Activated T-helper 17 cell treated with anti-CD3 and anti-CD28 coated beads, Interleukin-2, amount 50 U/mL, for 72 hours (primary cell): ENCODE measurements around the gene LIFR. TPM values are rescaled to one million over a fixed set of nuclear protein-coding genes. Genes with fewer than 3 reads are reported as not detected.

ENCODE experiments used
- ATAC-seq: fragments of 150-1000 bp; cut with Tn5 transposase; replicated peaks from 2 replicates; pipeline ENCODE4 v1.10.0; 2021; ENCODE audit warnings: mild to moderate bottlenecking, moderate library complexity
- H3K27ac Mint-ChIP-seq: one replicate; pipeline ENCODE4 v1.8.0; 2022; ENCODE audit warnings: mixed read lengths
- H3K27me3 Mint-ChIP-seq: one replicate; pipeline ENCODE4 v1.8.0; 2022; ENCODE audit warnings: mixed read lengths
- H3K36me3 Mint-ChIP-seq: one replicate; pipeline ENCODE4 v1.8.0; 2022; ENCODE audit warnings: low read depth, mild to moderate bottlenecking, mixed read lengths
- H3K4me1 Mint-ChIP-seq: one replicate; pipeline ENCODE4 v1.8.0; 2022; ENCODE audit warnings: mixed read lengths
- H3K4me3 Mint-ChIP-seq: one replicate; pipeline ENCODE4 v1.8.0; 2022; ENCODE audit warnings: mild to moderate bottlenecking, mixed read lengths
- H3K9me3 Mint-ChIP-seq: one replicate; pipeline ENCODE4 v1.8.0; 2022; ENCODE audit warnings: mixed read lengths
- total RNA-seq, 2 donors: library from RNA; stranded (reverse); gene quantifications; one replicate each; pipeline ENCODE4 v1.2.3, GENCODE V29; 2022

LIFR gene
- total RNA-seq, 2 donors from 2014 or later, result 0.16 to 0.35 TPM

DNA sequence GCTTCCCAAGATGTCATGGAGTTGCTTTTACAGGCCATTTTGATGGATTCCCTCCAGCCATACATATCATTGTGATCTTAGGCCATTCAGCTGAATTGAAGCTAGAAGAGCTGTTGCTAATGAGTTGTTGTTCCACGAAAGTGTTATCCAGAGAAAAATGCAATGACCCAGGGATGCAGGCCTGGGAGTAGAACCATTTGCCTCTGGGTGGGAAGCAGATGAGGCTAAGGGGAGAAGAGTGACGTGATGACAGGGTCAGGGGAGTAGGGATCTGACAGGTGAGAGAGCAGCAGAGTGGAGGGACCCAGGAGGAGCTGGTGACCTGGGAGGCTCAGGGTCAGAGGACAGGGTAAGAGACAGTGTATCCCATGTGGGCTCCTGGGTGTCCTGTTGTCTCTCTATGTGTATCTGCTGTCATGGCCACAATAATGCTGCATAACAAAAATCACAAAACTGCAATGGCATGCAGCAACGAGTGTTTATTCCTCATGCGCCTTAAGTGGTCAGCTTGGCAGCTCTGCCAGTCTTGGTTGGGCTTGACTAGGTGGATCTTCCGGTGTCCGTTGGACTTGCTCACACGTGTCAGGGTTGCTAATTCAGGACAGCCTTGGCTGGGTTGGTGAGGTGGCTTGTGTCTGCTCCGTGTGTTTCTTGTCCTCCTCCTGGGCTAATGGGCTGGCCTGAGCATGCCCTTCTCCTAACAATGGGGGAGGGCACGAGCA lies 90.6 kb downstream of the LIFR start:
- Mint-ChIP-seq H3K4me3 (no peak overlapping the region), H3K27me3 (peaks cover 11% of the 10 kb centered on the region), H3K27ac (no peak overlapping the region), H3K4me1 (no peaks in the 10 kb centered on the region), H3K36me3 (no peaks in the 10 kb centered on the region), H3K9me3 (no peaks in the 10 kb centered on the region)
- ATAC-seq, result no peak

DNA sequence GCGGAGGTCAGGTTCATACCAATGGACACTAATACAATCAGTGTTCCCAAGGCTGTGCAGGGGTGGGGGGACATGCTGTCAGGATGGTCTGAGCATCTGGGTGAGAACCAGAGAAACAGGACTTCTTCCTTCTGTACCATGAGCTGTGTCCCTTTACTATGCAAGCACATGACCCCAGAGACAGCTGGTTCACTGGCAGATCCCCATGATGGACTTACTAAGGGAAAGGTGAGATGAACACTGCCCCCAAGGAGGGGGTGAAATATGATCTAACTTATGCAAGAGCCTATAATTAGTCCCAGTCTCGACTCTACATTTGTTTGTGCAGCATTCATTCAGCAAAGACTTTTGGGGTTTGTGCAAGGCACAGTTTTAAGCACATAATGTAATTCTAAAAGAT lies 91.4 kb downstream of the LIFR start:
- no peaks in the 10 kb centered on the region for H3K36me3 Mint-ChIP-seq
- H3K27me3 Mint-ChIP-seq, result peaks cover 17% of the 10 kb centered on the region
- peaks cover 3% of the 10 kb centered on the region for H3K9me3 Mint-ChIP-seq
- H3K27ac Mint-ChIP-seq, result no peak overlapping the region
- no peak for ATAC-seq
- H3K4me3 Mint-ChIP-seq, result no peak overlapping the region
- no peaks in the 10 kb centered on the region for H3K4me1 Mint-ChIP-seq

DNA sequence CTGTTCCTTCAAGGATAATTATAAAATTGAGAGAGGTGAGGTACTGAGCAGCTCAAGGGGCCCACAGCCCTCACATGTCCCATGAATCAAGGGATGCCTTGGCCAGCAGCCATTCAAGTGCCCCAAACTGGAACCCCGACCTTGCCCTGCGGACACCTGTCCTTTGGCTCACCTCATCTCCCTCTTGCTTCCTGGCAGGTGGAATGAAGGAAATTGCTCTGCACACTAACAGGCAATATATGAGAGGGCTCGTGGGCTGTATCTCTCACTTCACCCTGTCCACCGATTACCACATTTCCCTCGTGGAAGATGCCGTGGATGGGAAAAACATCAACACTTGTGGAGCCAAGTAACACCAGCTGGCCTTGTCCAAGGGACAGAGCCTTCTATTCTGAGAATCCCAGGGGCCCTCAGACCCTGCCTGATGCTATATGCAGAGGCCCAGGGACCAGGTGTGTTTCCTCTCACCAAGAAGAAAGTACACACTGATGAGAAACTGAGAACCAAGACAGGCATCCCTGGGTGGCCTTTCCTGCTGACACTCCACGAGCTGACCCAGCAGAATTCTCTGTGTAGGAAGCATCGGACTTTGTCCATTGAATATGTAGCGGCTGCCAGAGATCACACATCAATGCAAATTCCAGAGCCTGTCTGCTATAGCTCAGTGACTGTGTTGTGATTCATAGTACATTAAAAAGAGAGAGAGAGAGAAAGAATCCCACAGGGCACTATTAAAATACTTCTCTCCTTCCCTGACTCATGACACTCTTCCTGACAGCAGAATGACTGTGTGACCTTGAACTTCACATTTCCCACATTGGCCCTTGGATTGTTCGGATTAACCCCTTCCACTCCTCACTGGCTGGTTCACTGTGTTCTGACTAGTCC lies 92.6 kb downstream of the LIFR start:
- Mint-ChIP-seq H3K4me1 (no peaks in the 10 kb centered on the region), H3K36me3 (no peaks in the 10 kb centered on the region), H3K27me3 (peaks cover 21% of the 10 kb centered on the region)

DNA sequence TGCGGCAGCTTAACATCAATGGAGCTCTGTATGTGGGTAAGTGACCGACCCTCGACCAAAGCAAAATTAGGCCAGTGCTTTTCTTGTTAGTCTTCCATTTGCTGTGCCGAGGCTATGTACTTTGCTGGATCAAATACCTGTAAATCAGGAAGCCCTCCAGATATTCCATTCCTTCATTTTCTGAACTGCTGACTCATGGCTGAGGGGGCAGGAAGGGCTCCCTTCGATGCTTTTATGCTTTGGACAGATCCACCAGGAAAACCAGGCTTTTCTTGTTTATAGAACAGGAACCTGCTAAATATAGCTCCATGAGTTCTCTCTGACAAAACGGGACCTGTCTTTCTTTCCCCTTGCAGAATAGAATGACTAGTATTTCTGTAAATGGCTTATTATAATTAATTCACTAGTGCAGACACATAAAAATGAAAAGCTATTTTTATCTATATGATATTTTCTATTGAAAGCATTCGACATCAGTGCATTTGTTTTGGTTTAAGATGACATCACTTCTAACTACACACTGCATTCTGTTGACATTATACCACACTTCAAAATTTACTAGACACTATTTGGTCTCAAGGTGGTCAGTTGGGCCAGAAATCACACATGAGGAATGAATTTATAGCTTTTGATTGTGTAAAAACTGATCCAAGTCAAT lies 93.3 kb downstream of the LIFR start:
- Mint-ChIP-seq H3K27me3 (peaks cover 21% of the 10 kb centered on the region), H3K4me1 (no peaks in the 10 kb centered on the region), H3K4me3 (no peak overlapping the region), H3K9me3 (peaks cover 3% of the 10 kb centered on the region), H3K36me3 (no peaks in the 10 kb centered on the region), H3K27ac (no peak overlapping the region)
- ATAC-seq, result no peak

More for the DNA sequence above, 92.6 kb downstream of the LIFR start:
- Mint-ChIP-seq H3K4me3 (no peak overlapping the region), H3K27ac (no peak overlapping the region), H3K9me3 (peaks cover 3% of the 10 kb centered on the region)
- ATAC-seq, result no peak

DNA sequence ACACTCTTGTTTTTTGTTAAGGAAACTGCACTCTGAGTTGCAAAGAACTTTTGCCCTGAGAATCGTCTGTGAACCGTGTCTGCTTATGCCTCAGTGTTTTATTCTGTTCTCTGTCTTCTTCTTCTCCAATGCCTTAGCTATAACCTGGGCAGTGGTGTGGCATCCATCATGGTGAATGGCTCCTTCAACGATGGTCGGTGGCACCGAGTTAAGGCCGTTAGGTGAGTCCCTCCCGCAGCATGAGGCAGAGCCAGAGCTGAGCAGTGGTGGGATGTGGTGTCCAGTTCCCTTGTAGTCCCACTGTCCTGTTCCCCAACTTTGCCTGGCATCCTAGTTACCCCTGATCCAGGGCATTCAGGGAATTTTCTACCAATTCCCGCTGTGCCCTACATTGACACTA lies 98.3 kb downstream of the LIFR start:
- Mint-ChIP-seq H3K27me3 (peaks cover 44% of the 10 kb centered on the region), H3K9me3 (peaks cover 3% of the 10 kb centered on the region), H3K36me3 (no peaks in the 10 kb centered on the region), H3K4me3 (no peak overlapping the region), H3K4me1 (peaks cover 8% of the 10 kb centered on the region), H3K27ac (no peak overlapping the region)
- no peak for ATAC-seq

DNA sequence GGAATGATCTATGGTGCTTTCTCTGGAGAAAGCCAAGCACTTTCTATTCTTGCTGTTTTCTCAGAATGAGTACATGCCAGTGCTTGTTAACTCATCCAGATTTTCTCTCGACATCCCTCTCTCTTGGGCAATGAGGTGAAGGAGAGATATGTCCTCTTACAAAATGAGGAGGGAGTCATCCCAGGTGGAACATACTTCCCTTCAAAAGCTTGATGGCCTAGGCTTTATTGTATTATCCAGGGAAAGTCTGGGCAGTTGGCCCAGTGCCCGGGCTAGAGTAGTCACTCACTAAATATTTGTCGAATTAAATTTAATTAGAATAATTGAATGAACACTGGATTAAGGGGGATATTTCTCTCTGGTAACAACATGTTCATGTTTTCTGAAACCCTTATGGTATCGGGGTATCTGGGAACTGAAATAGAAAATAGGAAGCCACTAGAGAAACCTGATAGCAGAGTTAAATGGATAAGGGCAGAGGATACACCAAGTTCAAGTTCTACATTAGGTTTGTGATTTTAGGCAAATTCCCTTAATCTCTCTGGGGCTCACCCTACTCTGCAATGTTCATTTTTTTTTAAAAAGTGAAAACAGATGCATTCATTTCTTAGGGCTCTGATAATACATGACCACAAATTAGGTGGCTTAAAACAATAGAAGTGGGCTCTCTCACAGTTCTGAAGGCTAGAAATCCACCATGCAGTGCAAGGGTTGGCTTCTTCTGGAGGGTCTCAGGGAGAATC lies 99.6 kb downstream of the LIFR start:
- H3K4me1 Mint-ChIP-seq, result peaks cover 8% of the 10 kb centered on the region

DNA sequence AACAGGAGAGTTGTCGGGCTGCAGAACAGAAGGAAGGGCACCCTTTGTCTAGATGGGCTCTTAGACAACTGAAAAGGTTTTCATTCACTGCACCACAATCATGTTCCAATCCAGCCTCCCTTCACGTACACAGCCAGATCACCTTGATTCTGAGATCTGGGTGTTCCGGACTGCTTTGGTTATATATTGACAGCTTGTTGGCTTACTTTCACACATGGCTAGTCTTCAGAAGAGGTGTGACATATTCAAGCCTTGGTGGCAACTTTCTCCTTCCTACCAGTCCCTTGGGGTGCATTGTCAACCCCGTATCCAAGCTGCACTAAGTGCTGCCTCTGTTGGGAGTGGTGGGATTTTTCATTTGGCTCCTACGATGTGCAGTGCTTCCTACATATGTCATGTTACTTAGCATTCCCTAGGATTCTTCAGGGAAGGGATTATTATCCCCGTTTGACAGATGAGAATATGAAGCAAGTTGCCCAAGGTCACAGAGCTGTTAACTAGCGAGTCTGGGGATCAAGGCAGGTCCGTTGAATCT lies 100.6 kb downstream of the LIFR start:
- no peak for ATAC-seq
- peaks cover 3% of the 10 kb centered on the region for H3K9me3 Mint-ChIP-seq
- H3K4me3 Mint-ChIP-seq, result no peak overlapping the region
- peaks cover 8% of the 10 kb centered on the region for H3K4me1 Mint-ChIP-seq
- H3K27me3 Mint-ChIP-seq, result peaks cover 47% of the 10 kb centered on the region
- H3K27ac Mint-ChIP-seq, result no peak overlapping the region
- H3K36me3 Mint-ChIP-seq, result no peaks in the 10 kb centered on the region

More for the DNA sequence above, 99.6 kb downstream of the LIFR start:
- H3K36me3 Mint-ChIP-seq, result no peaks in the 10 kb centered on the region
- H3K27ac Mint-ChIP-seq, result no peak overlapping the region
- ATAC-seq, result no peak
- H3K9me3 Mint-ChIP-seq, result peaks cover 3% of the 10 kb centered on the region
- no peak overlapping the region for H3K4me3 Mint-ChIP-seq
- peaks cover 44% of the 10 kb centered on the region for H3K27me3 Mint-ChIP-seq

DNA sequence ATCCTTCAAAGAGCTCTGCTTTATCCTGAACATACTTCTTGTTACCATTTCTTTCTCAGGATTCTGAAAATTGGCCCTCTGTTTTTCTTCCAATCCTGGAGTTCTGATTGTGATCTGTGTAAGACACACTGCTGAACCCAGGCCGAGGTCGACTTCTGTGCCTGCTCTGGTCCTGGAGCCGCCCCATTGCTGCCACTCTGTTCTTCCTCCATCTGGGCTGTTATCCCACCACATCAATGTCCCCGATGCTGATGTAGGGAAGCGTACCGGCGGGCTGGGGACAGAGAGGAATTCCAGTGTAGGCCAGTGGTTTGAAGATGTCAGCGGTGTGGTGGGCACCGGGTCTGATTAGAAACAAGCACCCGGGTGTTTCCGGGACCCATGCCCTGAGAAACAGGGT lies 102.5 kb downstream of the LIFR start:
- Mint-ChIP-seq H3K9me3 (no peaks in the 10 kb centered on the region), H3K27ac (peak overlapping the region; percentile 11), H3K4me1 (peaks cover 8% of the 10 kb centered on the region), H3K36me3 (no peaks in the 10 kb centered on the region), H3K27me3 (peaks cover 52% of the 10 kb centered on the region), H3K4me3 (peak overlapping the region; percentile 32)
- no peak for ATAC-seq

DNA sequence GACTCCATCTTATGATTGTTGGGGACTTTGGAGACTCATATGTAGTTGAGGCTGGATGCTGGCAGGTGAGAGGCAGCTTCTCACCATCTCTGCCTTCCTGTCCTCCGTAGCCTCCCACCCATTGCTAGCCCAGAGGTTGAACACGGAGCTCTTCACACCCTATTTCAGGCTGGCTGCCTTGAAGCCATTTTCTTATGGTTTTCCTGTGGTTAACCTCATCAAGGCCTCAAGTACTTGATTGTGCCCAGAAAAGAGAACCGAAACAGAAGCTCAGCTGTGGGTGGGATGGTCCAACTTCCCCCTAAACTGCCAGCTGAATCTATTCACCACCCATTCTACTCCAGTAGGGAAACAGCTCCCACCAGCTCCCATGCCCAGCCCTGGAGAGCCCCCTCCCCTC lies 102.9 kb downstream of the LIFR start:
- H3K9me3 Mint-ChIP-seq, result no peaks in the 10 kb centered on the region
- H3K27me3 Mint-ChIP-seq, result peaks cover 53% of the 10 kb centered on the region
- peaks cover 8% of the 10 kb centered on the region for H3K4me1 Mint-ChIP-seq
- ATAC-seq, result peak; percentile 88
- H3K4me3 Mint-ChIP-seq, result peak overlapping the region; percentile 32
- peak overlapping the region; percentile 11 for H3K27ac Mint-ChIP-seq
- no peaks in the 10 kb centered on the region for H3K36me3 Mint-ChIP-seq

DNA sequence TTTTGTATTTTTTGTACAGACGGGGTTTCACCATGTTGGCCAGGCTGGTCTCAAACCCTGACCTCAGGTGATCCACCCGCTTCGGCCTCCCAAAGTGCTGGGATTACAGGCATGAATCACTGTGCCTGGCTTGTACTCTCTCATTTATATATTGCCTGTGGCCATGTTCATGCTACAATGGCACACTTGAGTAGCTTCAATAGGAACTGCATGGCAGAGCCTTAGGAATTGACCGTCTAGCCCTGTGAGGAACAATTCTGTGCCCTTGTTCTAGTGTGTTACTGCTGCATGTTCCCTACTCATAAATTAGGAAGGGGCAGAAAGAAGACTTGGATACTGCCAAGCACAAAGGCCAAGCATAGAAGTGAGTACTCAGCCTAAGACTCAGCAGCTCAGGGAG lies 104.2 kb downstream of the LIFR start:
- H3K9me3 Mint-ChIP-seq, result no peaks in the 10 kb centered on the region
- no peak for ATAC-seq
- no peak overlapping the region for H3K27ac Mint-ChIP-seq
- no peaks in the 10 kb centered on the region for H3K36me3 Mint-ChIP-seq
- peaks cover 50% of the 10 kb centered on the region for H3K27me3 Mint-ChIP-seq
- no peak overlapping the region for H3K4me3 Mint-ChIP-seq
- H3K4me1 Mint-ChIP-seq, result peaks cover 8% of the 10 kb centered on the region

DNA sequence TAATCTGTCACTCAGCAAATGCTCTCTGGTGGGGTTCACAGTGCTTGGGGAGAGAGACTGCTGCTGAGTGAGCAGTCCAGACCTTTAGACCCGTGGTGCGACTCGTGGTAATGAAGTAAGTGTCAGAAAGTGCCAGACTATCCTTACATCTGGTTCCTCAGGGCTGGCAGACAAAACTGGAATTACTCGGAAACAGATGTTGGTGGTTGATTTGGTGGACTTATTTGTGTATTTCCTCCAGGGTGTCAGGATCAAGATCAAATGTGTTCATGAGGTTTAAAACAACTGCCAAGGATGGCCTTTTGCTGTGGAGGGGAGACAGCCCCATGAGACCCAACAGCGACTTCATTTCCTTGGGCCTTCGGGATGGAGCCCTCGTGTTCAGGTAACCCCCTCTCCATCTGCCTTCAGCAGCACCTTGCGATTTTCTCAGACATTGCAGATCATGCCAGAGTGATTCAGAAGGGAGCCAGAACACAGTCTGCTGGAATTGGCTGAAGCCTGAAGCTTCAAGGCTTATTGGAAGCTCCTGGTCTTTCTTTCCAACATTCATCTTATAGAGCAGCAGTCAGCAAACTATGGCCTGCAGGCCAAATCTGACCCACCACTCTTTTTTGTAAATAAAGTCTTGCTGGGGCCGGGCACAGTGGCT lies 105.2 kb downstream of the LIFR start:
- ATAC-seq, result no peak
- peaks cover 52% of the 10 kb centered on the region for H3K27me3 Mint-ChIP-seq
- peaks cover 8% of the 10 kb centered on the region for H3K4me1 Mint-ChIP-seq

DNA sequence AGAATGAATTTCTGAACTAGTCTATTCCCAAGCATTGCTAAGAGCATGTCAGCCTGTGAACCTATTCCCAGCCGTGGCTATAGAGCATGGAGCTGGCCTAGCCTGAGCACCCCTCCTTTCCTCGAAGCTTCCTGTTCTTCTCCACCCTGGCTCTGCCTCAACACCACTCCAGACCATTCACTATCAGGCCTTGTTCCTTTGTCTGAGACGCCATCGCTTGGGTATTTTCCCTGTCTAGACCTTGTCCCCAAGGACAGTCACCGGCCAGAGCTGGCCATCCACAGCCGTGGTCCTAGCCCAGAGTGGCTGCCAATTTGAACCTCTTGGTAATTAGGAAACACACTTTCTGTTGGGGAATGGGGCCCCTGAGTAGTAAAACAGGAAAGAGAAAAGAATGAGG lies 105.8 kb downstream of the LIFR start:
- Mint-ChIP-seq H3K4me3 (no peak overlapping the region), H3K9me3 (no peaks in the 10 kb centered on the region), H3K27ac (no peak overlapping the region), H3K4me1 (peaks cover 8% of the 10 kb centered on the region), H3K27me3 (peaks cover 49% of the 10 kb centered on the region), H3K36me3 (no peaks in the 10 kb centered on the region)
- no peak for ATAC-seq

More for the DNA sequence above, 105.2 kb downstream of the LIFR start:
- Mint-ChIP-seq H3K4me3 (no peak overlapping the region), H3K27ac (no peak overlapping the region), H3K36me3 (no peaks in the 10 kb centered on the region), H3K9me3 (no peaks in the 10 kb centered on the region)

DNA sequence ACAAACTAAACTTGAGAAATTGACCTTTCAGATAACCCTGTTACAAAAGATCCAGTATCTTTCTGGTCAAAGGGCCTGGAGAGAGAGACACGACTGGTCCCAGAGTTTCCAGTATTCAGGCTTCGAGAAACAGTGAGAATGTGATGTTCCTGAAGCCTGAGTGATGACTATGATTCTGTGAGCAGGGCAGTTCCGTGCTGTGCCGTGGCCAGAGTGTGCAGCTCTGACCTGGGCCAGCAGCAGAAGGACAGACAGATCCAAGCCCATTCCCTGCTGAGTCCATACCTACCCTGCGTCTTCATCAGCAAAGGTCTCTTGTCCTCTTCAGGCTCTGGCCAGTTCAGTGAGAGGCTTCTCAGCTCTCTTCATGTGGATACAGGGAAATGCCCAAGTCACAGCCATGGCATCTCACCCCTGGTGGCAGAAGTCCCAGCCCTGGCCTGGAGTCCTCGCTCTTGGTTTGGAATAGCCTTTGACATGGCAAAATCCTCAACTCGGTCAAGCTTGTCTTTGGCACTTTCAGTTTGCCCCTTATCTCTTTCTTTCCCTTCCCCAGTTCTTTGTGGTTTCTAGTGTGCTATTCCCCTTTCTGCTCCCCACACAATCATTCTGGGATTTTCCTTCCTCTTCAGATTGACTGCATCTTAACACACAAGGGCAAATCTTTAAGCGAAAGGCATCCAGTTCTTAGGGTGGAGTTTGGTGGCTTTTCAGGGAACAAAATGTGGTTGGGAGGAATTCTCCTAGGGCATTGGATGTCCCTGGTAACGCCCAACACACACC lies 107.7 kb downstream of the LIFR start:
- Mint-ChIP-seq H3K4me1 (peaks cover 5% of the 10 kb centered on the region), H3K9me3 (no peaks in the 10 kb centered on the region), H3K4me3 (no peak overlapping the region), H3K27me3 (peaks cover 45% of the 10 kb centered on the region), H3K27ac (no peak overlapping the region), H3K36me3 (no peaks in the 10 kb centered on the region)
- no peak for ATAC-seq
